Heart right ventricle (tissue), 16 donors: ENCODE measurements around the gene LZTS3. TPM values are rescaled to one million over a fixed set of nuclear protein-coding genes. Genes with fewer than 3 reads are reported as not detected.

Experiments used
- ATAC-seq, 8 donors: fragments of 200-7000 bp; cut with Tn5 transposase; one replicate each; pipeline ENCODE4 v1.9.1; 2020; ENCODE audit warnings: mild to moderate bottlenecking in 8 of 8, moderate library complexity in 8 of 8, moderate number of reproducible peaks in 1 of 8
- DNase-seq, 2 donors: peaks; one replicate each; pipeline ENCODE4 v3.0.0-alpha.2; 2020
- H3K27ac ChIP-seq, 10 donors: fragments of 200-600 bp; sonication (generic) in 2 of 10; one replicate each; pipeline versions ENCODE4 v1.5.0 to v1.8.0; 2020 to 2022; ENCODE audit warnings: mild to moderate bottlenecking in 3 of 10
- H3K27me3 ChIP-seq, 7 donors: fragments of 200-600 bp; one replicate each; pipeline ENCODE4 v1.8.0; 2021 to 2022; ENCODE audit warnings: mild to moderate bottlenecking in 2 of 7
- H3K36me3 ChIP-seq, 9 donors: fragments of 200-600 bp; sonication (generic) in 1 of 9; one replicate each; pipeline versions ENCODE4 v1.5.0 to v1.8.0; 2020 to 2022; ENCODE audit warnings: mild to moderate bottlenecking in 2 of 9
- H3K4me1 ChIP-seq, 9 donors: fragments of 200-600 bp; sonication (generic) in 1 of 9; one replicate each; pipeline versions ENCODE4 v1.5.0 to v1.8.0; 2020 to 2022; ENCODE audit warnings: mild to moderate bottlenecking in 4 of 9
- H3K4me3 ChIP-seq, 10 donors: fragments of 200-600 bp; sonication (generic) in 2 of 10; one replicate each; pipeline versions ENCODE4 v1.5.0 to v1.8.0; 2020 to 2022; ENCODE audit warnings: mild to moderate bottlenecking in 7 of 10, moderate library complexity in 2 of 10
- H3K9me3 ChIP-seq, 11 donors: fragments of 200-600 bp in 10 of 11; sonication (generic) in 2 of 11; one replicate each; pipeline versions ENCODE4 v1.5.0 to v1.8.0; 2013 to 2022; ENCODE audit warnings: mild to moderate bottlenecking in 2 of 11, control low read depth in 1 of 11, moderate library complexity in 1 of 11
- WGBS, 2 donors: extraction: QIAGEN DNeasy Blood & Tissue Kit; methylation state at CpG; one replicate each; pipeline ENCODE4 v1.1.7; 2013; ENCODE audit warnings: inconsistent platforms in 1 of 2; 5-methylcytosine and 5-hydroxymethylcytosine counted together
- intact Hi-C, 10 donors: fragments of 100-400 bp; cut with DNase I; formaldehyde crosslinking; loops; one replicate each; pipeline versions ENCODE4 v1.11.1 to v1.14.2; 2022
- polyA plus RNA-seq, 2 donors: library from polyadenylated mRNA; stranded (reverse); fragments of 200-250 nt; gene quantifications; one replicate each; pipeline ENCODE4 v1.2.3, GENCODE V29; 2013
- total RNA-seq, 10 donors: library from RNA; stranded (reverse); fragmentation: NEBNext Ultra II Directional in 3 of 10; extraction: Animal tissue kit (Norgen Biotek cat#: 25700) in 3 of 10; gene quantifications; one replicate each; pipeline versions ENCODE4 v1.2.1 to v1.2.4, GENCODE V29; 2021 to 2023
- TF ChIP-seq, protein P1 (sequence below), 9 donors: fragments of 200-600 bp; sonication (generic) in 2 of 9; IDR thresholded peaks; one replicate each; pipeline versions ENCODE4 v1.5.0 to v1.8.0; 2021 to 2022; ENCODE audit warnings: antibody characterized with exemption in 9 of 9, mild to moderate bottlenecking in 5 of 9, moderate library complexity in 1 of 9
- donor health status: Arrhythmogenic right ventricular cardiomyopathy.
- donor health status: ischemic (EF 13 %, LVEDD 7.1; RV severe dilation, severe dysfunction).
- donor health status: healthy with polysubstance abuse.
- donor health status: DM: no; HTN: yes; CAD: no.
- donor health status: DM: no; HTN: no; CAD: no.
- donor health status: ischemic (EF 25% LVEDD 6.9; RV normal size, moderate dysfunction).
- donor health status: ischemic (EF 25% LVEDD 5.7; RV mildly dilated, moderate dysfunction).
- donor health status: healthy.
- donor health status: DM: yes; HTN: yes; CAD: no.
- donor health status: Ischemic cardiomyopathy.
- donor health status: ischemic (EF 35%, LVEDD 5.7; RV mildly dilated, moderate dysfunction).
- donor health status: nonischemic (EF 11% LVEDD 7.7; RV severe dilation, severe dysfunction).
- donor health status: DM: yes; HTN: yes; CAD: no.
- donor health status: PGD.
- donor health status: ischemic (EF 29% LVEDD 5.4; RV normal size, mild dysfunction).
- donor health status: nonischemic (EF 23%, LVEDD 6.1; RV moderate dilation, normal function).

Gene LZTS3
- total and polyA plus RNA-seq, 12 donors = 7.1 to 27.0 (median 9.5) TPM

GRCh38 chr20:3180319-3180718 is 7.0 kb upstream of the LZTS3 start:
- intact Hi-C loops = no loop called here
- TF ChIP-seq, protein P1, sequence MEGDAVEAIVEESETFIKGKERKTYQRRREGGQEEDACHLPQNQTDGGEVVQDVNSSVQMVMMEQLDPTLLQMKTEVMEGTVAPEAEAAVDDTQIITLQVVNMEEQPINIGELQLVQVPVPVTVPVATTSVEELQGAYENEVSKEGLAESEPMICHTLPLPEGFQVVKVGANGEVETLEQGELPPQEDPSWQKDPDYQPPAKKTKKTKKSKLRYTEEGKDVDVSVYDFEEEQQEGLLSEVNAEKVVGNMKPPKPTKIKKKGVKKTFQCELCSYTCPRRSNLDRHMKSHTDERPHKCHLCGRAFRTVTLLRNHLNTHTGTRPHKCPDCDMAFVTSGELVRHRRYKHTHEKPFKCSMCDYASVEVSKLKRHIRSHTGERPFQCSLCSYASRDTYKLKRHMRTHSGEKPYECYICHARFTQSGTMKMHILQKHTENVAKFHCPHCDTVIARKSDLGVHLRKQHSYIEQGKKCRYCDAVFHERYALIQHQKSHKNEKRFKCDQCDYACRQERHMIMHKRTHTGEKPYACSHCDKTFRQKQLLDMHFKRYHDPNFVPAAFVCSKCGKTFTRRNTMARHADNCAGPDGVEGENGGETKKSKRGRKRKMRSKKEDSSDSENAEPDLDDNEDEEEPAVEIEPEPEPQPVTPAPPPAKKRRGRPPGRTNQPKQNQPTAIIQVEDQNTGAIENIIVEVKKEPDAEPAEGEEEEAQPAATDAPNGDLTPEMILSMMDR (IDR thresholded peaks at IDR 0.05) = no peak
- Histone ChIP-seq H3K27ac (no peak overlapping the region), H3K9me3 (no peaks in the 10 kb centered on the region), H3K27me3 (peaks cover 0 to 9% (median 0%) of the 10 kb centered on the region in 7 donors), H3K36me3 (peaks cover 0 to 9% (median 0%) of the 10 kb centered on the region in 9 donors), H3K4me3 (no peak overlapping the region), H3K4me1 (peaks cover 0 to 3% (median 0%) of the 10 kb centered on the region in 9 donors)
- ATAC-seq (no peak), DNase-seq (no peak)
- 78 to 81% methylated on average over 4 of the region's 4 CpGs for WGBS, 2 donors

- WGBS, 2 donors = 80 to 81% methylated on average over 8 of the region's 8 CpGs
- intact Hi-C loops = no loop called here
- ATAC-seq = no peak
These were observed 4.6 kb upstream of the LZTS3 start for GRCh38 chr20:3177746-3178485.

GRCh38 chr20:3175270-3175669 is 1.9 kb upstream of the LZTS3 start:
- Histone ChIP-seq H3K4me3 (peak overlapping the region in 1 of 10 donors; percentile 96), H3K27ac (peak overlapping the region in 1 of 10 donors; percentile 15), H3K4me1 (peaks cover 3 to 31% (median 24%) of the 10 kb centered on the region in 9 donors), H3K36me3 (no peaks in the 10 kb centered on the region), H3K27me3 (peaks cover 0 to 45% (median 0%) of the 10 kb centered on the region in 7 donors), H3K9me3 (no peaks in the 10 kb centered on the region)
- no peak for ATAC-seq
- WGBS, 2 donors = 19 to 38% methylated on average over 1 of the region's 1 CpG
- no peak for DNase-seq
- TF ChIP-seq, protein P1 (IDR thresholded peaks at IDR 0.05) = no peak
- intact Hi-C loops = loop anchor here in 1 of 10 donors (2.0 kb wide), 1 partner anchor 64 kb away; no protein-coding TSS in a partner anchor

More at GRCh38 chr20:3177746-3178485, 4.6 kb upstream of the LZTS3 start:
- DNase-seq = no peak
- TF ChIP-seq, protein P1 (IDR thresholded peaks at IDR 0.05) = no peak
- Histone ChIP-seq H3K27me3 (peaks cover 0 to 31% (median 0%) of the 10 kb centered on the region in 7 donors), H3K36me3 (no peaks in the 10 kb centered on the region), H3K4me3 (no peak overlapping the region), H3K27ac (no peak overlapping the region), H3K9me3 (no peaks in the 10 kb centered on the region), H3K4me1 (peaks cover 0 to 21% (median 15%) of the 10 kb centered on the region in 9 donors)

- TF ChIP-seq, protein P1 (IDR thresholded peaks at IDR 0.05) = no peak
- 10 to 21% methylated on average over 13 of the region's 13 CpGs for WGBS, 2 donors
- Histone ChIP-seq H3K27ac (peak overlapping the region in 9 of 10 donors; percentile 47 to 86 (median 78)), H3K36me3 (no peaks in the 10 kb centered on the region), H3K4me1 (peaks cover 3 to 31% (median 24%) of the 10 kb centered on the region in 9 donors), H3K4me3 (peak overlapping the region; percentile 66 to 97 (median 94)), H3K27me3 (peaks cover 0 to 45% (median 0%) of the 10 kb centered on the region in 7 donors), H3K9me3 (no peaks in the 10 kb centered on the region)
- intact Hi-C loops = loop anchor here in 1 of 10 donors (2.0 kb wide), 1 partner anchor 64 kb away; no protein-coding TSS in a partner anchor
- no peak for DNase-seq
- ATAC-seq = no peak
These were observed 1.3 kb upstream of the LZTS3 start for GRCh38 chr20:3174442-3175261.
